GM19023 (cell line): ENCODE results near the gene GSTO2.
A peak's percentile ranks its signal among the peaks of the same experiment; 100 is the strongest.
"Not testable (repeated sequence)": the region's sequence is repeated elsewhere in the genome, so short reads cannot be mapped to it uniquely, and the experiment has no call there.

ENCODE experiments used
- ATAC-seq: cut with Tn5 transposase; IDR thresholded peaks from one replicate; pipeline ENCODE4 v1.9.1; 2021; ENCODE audit warnings: mild to moderate bottlenecking, moderate library complexity; ENCODE audit not compliant: unreplicated experiment

The GSTO2 gene

GRCh38 chr10:104268713-104269645 is at the start of gene GSTO2:
TSS of gene GSTO2 (plus strand) at chr10:104269184. CDS start at chr10:104274916, 5,732 bp downstream.
- peak; percentile 99 for ATAC-seq

DNA sequence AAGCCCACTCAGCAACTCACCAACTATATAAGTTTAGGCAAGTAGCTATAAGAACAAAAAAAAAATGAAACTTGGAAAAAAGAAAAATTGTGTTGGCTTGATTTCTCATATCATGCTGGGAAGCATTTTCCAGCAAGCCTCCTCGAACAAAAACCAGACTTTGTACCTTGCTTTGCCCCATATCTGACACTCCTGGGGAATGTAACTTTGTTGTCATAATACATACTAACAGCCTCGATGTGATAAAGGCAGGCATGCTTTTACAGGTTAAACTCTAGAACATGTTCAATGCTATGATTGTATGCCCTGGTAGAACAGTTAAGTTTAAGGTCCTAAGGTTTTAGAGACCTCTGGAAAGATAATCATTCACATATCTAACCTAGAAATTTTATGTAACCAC is 48.5 kb upstream of the GSTO2 start:
- ATAC-seq = no peak

DNA sequence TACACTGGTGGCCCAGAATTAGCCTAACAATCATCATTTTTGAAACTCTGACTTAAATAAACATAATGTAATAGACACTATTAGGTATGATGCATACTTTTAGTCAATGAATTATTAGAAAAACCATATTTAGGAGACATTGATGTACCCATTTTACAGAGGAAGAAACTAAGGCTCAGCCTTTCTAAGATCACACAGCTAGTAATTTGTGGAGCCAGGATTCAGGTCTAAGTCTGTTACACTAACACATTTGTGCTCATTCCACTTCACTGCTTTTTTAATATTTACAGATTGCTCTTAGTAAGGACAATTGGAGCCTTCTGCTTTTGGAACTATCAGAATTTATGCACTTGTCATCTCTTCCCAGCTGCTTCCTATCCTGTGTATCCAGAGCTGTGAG is 45.7 kb upstream of the GSTO2 start:
- no peak for ATAC-seq

GRCh38 chr10:104230490-104230889 is 38.5 kb upstream of the GSTO2 start:
- ATAC-seq = no peak

DNA sequence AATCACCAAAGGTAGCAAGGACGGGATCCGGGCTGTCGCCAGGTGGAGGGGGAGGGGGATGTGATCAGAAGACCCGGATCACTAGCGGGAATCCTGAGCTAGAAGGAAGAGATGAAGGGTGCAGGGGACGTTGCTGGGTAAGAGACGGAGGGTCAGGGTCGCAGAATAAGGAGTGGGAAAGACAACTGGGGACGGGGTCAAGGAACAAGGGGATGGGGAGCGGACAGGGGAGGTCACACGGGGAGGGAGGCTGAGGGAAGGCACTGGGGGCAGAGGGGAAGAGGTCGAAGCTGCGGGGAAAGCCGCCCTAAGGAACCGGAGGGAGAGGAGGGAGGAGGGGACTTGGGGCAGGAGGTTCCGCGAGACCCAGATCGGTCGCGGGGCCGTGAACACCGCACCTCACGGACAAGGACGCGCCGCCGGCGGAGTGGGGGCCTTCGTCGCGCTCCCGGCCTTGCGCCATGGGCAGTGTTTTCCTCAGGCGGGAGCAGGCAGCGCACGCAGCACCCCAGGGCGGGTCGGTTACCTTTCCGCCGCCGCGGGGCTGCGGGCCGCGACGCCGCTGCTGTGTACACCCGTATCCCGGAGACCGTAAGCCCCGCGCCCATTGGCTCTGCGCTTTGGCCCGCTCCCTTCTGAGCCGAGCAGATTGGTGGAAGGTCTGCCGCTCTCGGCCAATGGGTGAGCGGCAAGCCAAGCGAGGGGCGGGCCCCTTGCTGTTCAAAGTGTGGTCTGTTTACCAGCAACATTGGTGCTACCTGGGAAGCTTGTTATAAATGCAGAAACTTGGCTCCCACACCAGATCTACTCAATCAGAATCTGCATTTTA is 37.0 kb upstream of the GSTO2 start, which contains the start of gene CFAP43:
Gene CFAP43, minus strand, starts transcription at position 581 of the 829 bp plus-strand sequence. Its CDS starts 118 bp downstream, at position 463.
- ATAC-seq = peak; percentile 100

- no peak for ATAC-seq
These were observed 36.3 kb upstream of the GSTO2 start for GRCh38 chr10:104232613-104233102.

- no peak for ATAC-seq
These were observed 35.2 kb upstream of the GSTO2 start for GRCh38 chr10:104233817-104234216.

GRCh38 chr10:104234934-104235333 is 34.0 kb upstream of the GSTO2 start:
- no peak for ATAC-seq

GRCh38 chr10:104235801-104236200 is 33.2 kb upstream of the GSTO2 start:
- no peak for ATAC-seq

- ATAC-seq = no peak
These were observed 28.9 kb upstream of the GSTO2 start for GRCh38 chr10:104240078-104240477.

- no peak for ATAC-seq
These were observed 26.4 kb upstream of the GSTO2 start for GRCh38 chr10:104242545-104242944.

DNA sequence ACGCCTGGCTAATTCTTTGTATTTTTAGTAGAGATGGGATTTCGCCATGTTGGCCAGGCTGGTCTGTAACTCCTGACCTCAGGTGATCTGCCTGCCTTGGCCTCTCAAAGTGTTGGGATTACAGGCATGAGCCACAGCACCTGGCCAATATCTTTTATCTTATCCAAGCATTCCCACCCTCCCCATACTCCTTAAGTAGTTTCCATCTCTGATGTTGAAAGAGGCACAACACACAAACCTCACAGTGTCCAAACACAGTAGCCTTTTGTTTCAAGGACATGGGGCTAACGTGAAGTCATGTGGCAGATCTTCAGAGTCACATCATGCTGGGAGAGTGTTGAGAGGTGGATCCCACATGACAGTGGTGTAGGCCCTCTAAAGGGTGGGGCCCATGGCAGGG is 26.0 kb upstream of the GSTO2 start:
- ATAC-seq = not testable (repeated sequence)

- ATAC-seq = no peak
These were observed 25.5 kb upstream of the GSTO2 start for GRCh38 chr10:104243512-104243911.

GRCh38 chr10:104245066-104245632 is 23.8 kb upstream of the GSTO2 start:
- no peak for ATAC-seq

DNA sequence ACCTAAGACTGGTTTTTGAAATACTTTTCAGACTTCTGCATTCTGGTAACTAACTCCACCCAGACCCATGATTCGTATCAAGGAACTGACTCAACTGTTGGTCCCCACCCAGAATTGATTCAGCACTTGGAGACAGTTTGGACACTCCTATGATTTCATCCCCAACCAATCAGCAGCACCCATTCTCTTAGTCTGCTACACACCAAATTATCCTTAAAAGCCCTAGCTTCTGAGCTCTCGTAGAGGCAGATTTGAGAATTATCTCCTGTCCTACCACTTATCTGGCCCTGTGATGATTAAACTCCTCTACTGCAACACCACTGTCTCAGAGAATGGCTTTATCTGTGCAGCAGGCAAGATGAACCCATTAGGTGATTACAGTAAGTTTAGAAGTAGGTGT is 22.0 kb upstream of the GSTO2 start:
- no peak for ATAC-seq

- ATAC-seq = no peak
These were observed 21.4 kb upstream of the GSTO2 start for GRCh38 chr10:104247513-104248146.

DNA sequence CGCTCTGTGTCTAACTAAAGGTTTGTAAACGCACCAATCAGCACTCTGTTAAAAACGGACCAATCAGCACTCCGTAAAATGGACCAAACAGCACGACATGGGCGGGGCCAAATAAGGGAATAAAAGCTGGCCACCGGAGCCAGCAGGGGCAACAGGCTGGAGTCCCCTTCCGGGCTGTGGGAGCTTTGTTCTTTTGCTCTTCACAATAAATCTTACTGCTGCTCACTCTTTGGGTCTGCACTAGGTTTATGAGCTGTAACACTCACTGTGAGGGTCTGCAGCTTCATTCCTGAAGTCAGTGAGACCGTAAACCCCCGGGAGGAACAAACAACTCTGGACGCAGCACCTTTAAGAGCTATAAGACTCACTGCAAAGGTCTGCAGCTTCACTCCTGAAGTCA is 20.1 kb upstream of the GSTO2 start:
- not testable (repeated sequence) for ATAC-seq

DNA sequence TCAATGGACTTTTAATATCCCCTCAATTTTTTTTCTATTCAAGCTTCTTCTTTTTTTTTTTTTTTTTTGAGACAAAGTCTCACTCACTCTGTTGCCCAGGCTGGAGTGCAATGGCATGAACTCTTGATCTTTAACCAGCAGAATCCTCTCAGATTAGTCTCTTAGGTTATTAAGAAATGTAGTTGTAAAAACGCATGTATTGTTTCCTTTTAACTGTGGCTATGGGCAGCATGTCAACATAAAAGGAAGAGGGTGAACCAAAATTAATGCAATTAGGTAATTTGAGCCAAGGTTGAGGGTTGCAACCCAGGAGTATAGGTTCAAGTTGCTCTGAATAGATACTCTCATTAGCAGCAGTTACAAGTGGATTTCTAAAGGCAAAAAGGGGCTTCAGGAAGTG is 18.6 kb upstream of the GSTO2 start:
- ATAC-seq = no peak

DNA sequence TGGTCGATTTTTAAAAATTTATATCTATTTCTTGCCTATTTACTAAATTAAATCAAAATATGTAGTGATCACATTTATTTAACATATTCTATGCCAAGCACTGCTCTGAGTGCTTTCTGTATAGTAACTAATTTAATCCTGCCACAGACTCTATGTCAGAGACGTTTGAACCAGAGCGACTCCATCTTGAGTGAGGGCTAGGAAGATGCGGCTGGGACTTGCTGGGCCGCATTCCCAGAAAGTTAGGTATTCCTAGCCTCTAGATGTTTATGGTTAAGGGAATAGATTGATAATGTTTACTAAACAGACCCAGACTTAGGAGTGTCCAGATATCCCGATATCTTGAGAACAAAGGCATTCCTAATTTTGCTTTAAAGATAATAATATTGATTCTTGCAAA is 17.5 kb upstream of the GSTO2 start:
- ATAC-seq = no peak

DNA sequence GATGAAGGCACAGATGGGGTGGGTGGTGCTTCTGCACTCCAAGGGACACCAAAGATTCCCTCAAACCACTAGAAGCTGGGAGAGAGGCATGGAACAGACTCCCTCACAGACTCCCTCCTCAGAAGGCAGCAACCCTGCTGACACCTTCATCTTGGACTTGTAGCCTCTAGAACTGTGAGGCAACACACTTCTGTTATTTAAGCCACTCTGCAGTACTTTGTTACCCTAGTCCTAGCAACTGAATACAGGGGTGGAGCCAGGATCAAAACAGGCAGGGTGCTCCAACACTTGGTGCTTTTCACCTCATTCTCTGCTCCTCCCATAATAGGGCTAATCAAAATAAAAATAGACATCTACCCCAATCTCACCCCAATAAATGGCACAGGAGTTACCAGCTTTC is 16.6 kb upstream of the GSTO2 start:
- ATAC-seq = no peak

DNA sequence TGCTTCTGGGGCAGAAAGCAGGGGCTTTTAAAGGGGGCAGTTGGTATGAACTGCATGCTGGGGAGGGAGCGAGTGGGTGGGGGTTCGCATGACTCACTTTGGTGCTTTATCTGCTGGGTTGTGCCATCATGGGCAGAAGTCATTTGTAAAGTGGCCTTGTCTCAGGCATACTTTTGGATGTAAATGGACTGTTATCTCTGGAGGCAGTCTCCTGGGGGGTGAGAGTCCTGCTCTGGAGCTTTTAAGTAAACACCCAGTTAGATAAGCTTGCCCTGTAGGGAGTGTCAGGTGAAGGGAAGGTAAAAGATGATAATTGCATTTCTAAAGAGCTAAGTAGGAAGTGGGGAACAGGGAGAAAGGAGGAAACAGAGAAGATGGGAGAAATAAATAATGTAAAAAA is 15.9 kb upstream of the GSTO2 start:
- no peak for ATAC-seq
